Measurements from ENCODE around the gene TTLL13.

Gene TTLL13

GRCh38 chr15:90217671-90218394 lies 31.5 kb upstream of the TTLL13 start:
- DNase-seq = no peak

- peak; percentile 53 for DNase-seq
Measured at GRCh38 chr15:90219421-90220141, 29.8 kb upstream of the TTLL13 start.

- no peak for DNase-seq
Measured at GRCh38 chr15:90221246-90221900, 28.0 kb upstream of the TTLL13 start.

GRCh38 chr15:90222547-90222946 lies 26.8 kb upstream of the TTLL13 start:
- DNase-seq = no peak

GRCh38 chr15:90223441-90224165 lies 25.8 kb upstream of the TTLL13 start:
- DNase-seq = no peak

GRCh38 chr15:90225047-90225446 lies 24.3 kb upstream of the TTLL13 start:
- no peak for DNase-seq

- DNase-seq = no peak
Measured at GRCh38 chr15:90225504-90226234, 23.7 kb upstream of the TTLL13 start.

GRCh38 chr15:90227336-90227735 lies 22.0 kb upstream of the TTLL13 start:
- DNase-seq = no peak

GRCh38 chr15:90227816-90228772 lies 21.3 kb upstream of the TTLL13 start:
- no peak for DNase-seq

- DNase-seq = no peak
Measured at GRCh38 chr15:90228960-90229359, 20.4 kb upstream of the TTLL13 start.

- no peak for DNase-seq
Measured at GRCh38 chr15:90230071-90230494, 19.3 kb upstream of the TTLL13 start.

- DNase-seq = no peak
Measured at GRCh38 chr15:90230610-90231009, 18.7 kb upstream of the TTLL13 start.

GRCh38 chr15:90231028-90232017 lies 18.0 kb upstream of the TTLL13 start:
- peak; percentile 74 for DNase-seq

- no peak for DNase-seq
Measured at GRCh38 chr15:90232196-90232595, 17.2 kb upstream of the TTLL13 start.

GRCh38 chr15:90232941-90233386 lies 16.4 kb upstream of the TTLL13 start:
- DNase-seq = no peak

GRCh38 chr15:90233387-90234095 lies 15.8 kb upstream of the TTLL13 start, which contains the start of gene CIB1:
TSS of gene CIB1 (minus strand) at chr15:90233941. CDS start at chr15:90233885, 56 bp downstream.
- peak; percentile 93 for DNase-seq

GRCh38 chr15:90234096-90234988 lies 15.0 kb upstream of the TTLL13 start, which contains the start of gene GDPGP1:
TSS of gene GDPGP1 (plus strand) at chr15:90234209. CDS start at chr15:90240909, 6,700 bp downstream.
- no peak for DNase-seq

- no peak for DNase-seq
Measured at GRCh38 chr15:90239371-90239770, 10.0 kb upstream of the TTLL13 start.
